ENCODE results near the gene RAB4A. TPM values are rescaled to one million over a fixed set of nuclear protein-coding genes. Genes with fewer than 3 reads are reported as not detected.

RAB4A gene
- total and polyA plus RNA-seq, 2 of the 4 experiments (the other 2 are of a cell fraction), result 25.6 to 26.2 TPM

GRCh38 chr1:229280037-229280828, 9.3 kb downstream of the RAB4A start:
- peaks cover 46 to 78% of the 10 kb centered on the region in 2 experiments for H3K79me1 ChIP-seq (ENCODE audit: low read depth in 1 of 2, low read length in 2 of 2)
- H2AFZ ChIP-seq (replicated peaks; ENCODE audit: low read length, poor library complexity), result no peak overlapping the region
- ChIA-PET CTCF (no interaction called here), POLR2A (ENCODE audit: unreplicated experiment) (no interaction called here)
- WGBS, 2 experiments (ENCODE audit: extremely low coverage in 2 of 2, insufficient read length in 1 of 2), result no CpG with 5 or more reads among the region's 6 CpGs
- H3K4me1 ChIP-seq (ENCODE audit: control insufficient read depth, insufficient read depth, low read length), result peaks cover 8% of the 10 kb centered on the region
- no peak for ATAC-seq (ENCODE audit: low read depth)
- BruUV-seq (replicated peaks), result no TSS peak
- H2AK9ac ChIP-seq (replicated peaks; ENCODE audit: low read depth, low read length, poor library complexity), result no peak overlapping the region
- dilution Hi-C loops (cut with HindIII; ENCODE audit: low sequenced_read_pairs, unreplicated experiment) (no loop called here), in situ Hi-C loops (cut with MboI; ENCODE audit: low sequenced_read_pairs) (no loop called here), intact Hi-C loops (cut with micrococcal nuclease) (no loop called here)
- peaks cover 11% of the 10 kb centered on the region; the same call in 1 of the 2 replicates for H3K9me1 ChIP-seq (ENCODE audit: insufficient read depth, low read length)
- peaks cover 33% of the 10 kb centered on the region for H4K20me1 ChIP-seq (ENCODE audit: insufficient read depth, low read length)
- TF ChIP-seq RAD21 (IDR thresholded peaks at IDR 0.05; ENCODE audit: low read length), result no peak
- no peak for TF ChIP-seq CEBPB (IDR thresholded peaks at IDR 0.05; ENCODE audit: low read depth, low read length)
- no peak for TF ChIP-seq POLR2A (IDR thresholded peaks at IDR 0.05; ENCODE audit: low read depth, low read length)
- no peak for TF ChIP-seq RFX5 (IDR thresholded peaks at IDR 0.05; ENCODE audit: low read depth, low read length)
- no peak for TF ChIP-seq ELK1 (IDR thresholded peaks at IDR 0.05; ENCODE audit: borderline replicate concordance, low read depth, low read length)
- no peak for TF ChIP-seq RCOR1 (IDR thresholded peaks at IDR 0.05; ENCODE audit: insufficient replicate concordance, low read length)
- no peak for TF ChIP-seq MXI1 (IDR thresholded peaks at IDR 0.05; ENCODE audit: borderline replicate concordance, low read depth, low read length)
- TF ChIP-seq MAFK (IDR thresholded peaks at IDR 0.05; ENCODE audit: low read depth, low read length), result no peak
- TF ChIP-seq CHD1 (IDR thresholded peaks at IDR 0.05; ENCODE audit: low read depth, low read length), result no peak
- TF ChIP-seq FOS (IDR thresholded peaks at IDR 0.05; ENCODE audit: low read depth, low read length), result no peak
- TF ChIP-seq CTCF (conservative IDR thresholded peaks at IDR 0.05; ENCODE audit: low read depth, low read length), result no peak
- TF ChIP-seq SMC3 (IDR thresholded peaks at IDR 0.05; ENCODE audit: low read depth, low read length), result no peak
- TF ChIP-seq USF2 (IDR thresholded peaks at IDR 0.05; ENCODE audit: low read depth, low read length), result no peak
- no peak for TF ChIP-seq NFE2L2 (IDR thresholded peaks at IDR 0.05; ENCODE audit: low read depth, low read length)
- H4K91ac ChIP-seq (ENCODE audit: insufficient read depth, low read depth, low read length), result no peak overlapping the region
- H3K4me2 ChIP-seq (ENCODE audit: low read depth, low read length), result no peak overlapping the region; the same call in 1 of the 2 replicates
- no peak overlapping the region for H3K4ac ChIP-seq (ENCODE audit: low read depth, low read length)
- H4K8ac ChIP-seq (ENCODE audit: low read depth in 2 of 2, low read length in 2 of 2), result no peak overlapping the region
- no peaks in the 10 kb centered on the region for H3K27me3 ChIP-seq (ENCODE audit: control insufficient read depth, insufficient read depth, low read length)
- H2BK120ac ChIP-seq (ENCODE audit: low read depth, low read length), result no peak overlapping the region
- H3K14ac ChIP-seq (replicated peaks; ENCODE audit: low read depth, low read length), result no peak overlapping the region
- H3K9ac ChIP-seq (ENCODE audit: low read depth, low read length), result no peak overlapping the region
- H3K27ac ChIP-seq (ENCODE audit: insufficient read depth, low read length), result no peak overlapping the region
- H2BK5ac ChIP-seq (ENCODE audit: low read depth, low read length, poor library complexity, severe bottlenecking), result peak overlapping the region; percentile 85
- 0 out of 2 replicates have a peak, but pooled peaks cover 2% of the 10 kb centered on the region for H3K36me3 ChIP-seq (ENCODE audit: control insufficient read depth, insufficient read depth, low read length)
- H4K5ac ChIP-seq (ENCODE audit: low read depth, low read length), result no peak overlapping the region
- no peak overlapping the region for H2AK5ac ChIP-seq (ENCODE audit: low read depth, low read length)
- no peak overlapping the region for H3K56ac ChIP-seq (ENCODE audit: extremely low read depth, insufficient read depth, low read length)
- no peak overlapping the region for H3K23ac ChIP-seq (ENCODE audit: low read depth, low read length)
- no peak overlapping the region; the same call in 1 of the 2 replicates for H2BK20ac ChIP-seq (ENCODE audit: low read depth, low read length)
- H3K18ac ChIP-seq (ENCODE audit: low read depth, low read length), result peak overlapping the region; percentile 22; the same call in 1 of the 2 replicates
- no peak overlapping the region for H2BK15ac ChIP-seq (ENCODE audit: low read depth, low read length)
- no peak overlapping the region for H3K4me3 ChIP-seq (ENCODE audit: insufficient read depth, low read depth, low read length)
- no peak for DNase-seq
- H3K9me3 ChIP-seq (ENCODE audit: control insufficient read depth, insufficient read depth, low read length), result no peaks in the 10 kb centered on the region

All from IMR-90 (cell line).